Stimulated activated naive B cell treated with anti-CD40 and anti-IgM and Interleukin-4, amounts not matched to agents 10 μg/mL and 1 μg/mL and 100 μg/mL, for 72 hours (primary cell): Measurements from ENCODE around the gene FER1L5.

ENCODE experiments used
- ATAC-seq, 2 donors: fragments of 150-1000 bp; cut with Tn5 transposase; replicated peaks; 2 replicates each; pipeline ENCODE4 v1.10.0; 2021; ENCODE audit warnings: moderate library complexity in 1 of 2
- DNase-seq: peaks from one replicate; pipeline ENCODE4 v3.0.0; 2021
- H3K27ac Mint-ChIP-seq: one replicate; pipeline ENCODE4 v1.8.0; 2022; ENCODE audit warnings: mild to moderate bottlenecking, mixed read lengths
- H3K27me3 Mint-ChIP-seq, 2 donors: one replicate each; pipeline ENCODE4 v1.8.0; 2022; ENCODE audit warnings: mixed read lengths in 2 of 2
- H3K36me3 Mint-ChIP-seq, 2 donors: one replicate each; pipeline ENCODE4 v1.8.0; 2022; ENCODE audit warnings: mixed read lengths in 2 of 2, mild to moderate bottlenecking in 1 of 2
- H3K4me1 Mint-ChIP-seq, 2 donors: one replicate each; pipeline ENCODE4 v1.8.0; 2022; ENCODE audit warnings: mixed read lengths in 2 of 2, mild to moderate bottlenecking in 1 of 2
- H3K4me3 Mint-ChIP-seq, 2 donors: one replicate each; pipeline ENCODE4 v1.8.0; 2022; ENCODE audit warnings: mild to moderate bottlenecking in 2 of 2, mixed read lengths in 2 of 2, moderate library complexity in 1 of 2
- H3K9me3 Mint-ChIP-seq, 2 donors: one replicate each; pipeline ENCODE4 v1.8.0; 2022; ENCODE audit warnings: mixed read lengths in 2 of 2, mild to moderate bottlenecking in 1 of 2

FER1L5 gene

DNA sequence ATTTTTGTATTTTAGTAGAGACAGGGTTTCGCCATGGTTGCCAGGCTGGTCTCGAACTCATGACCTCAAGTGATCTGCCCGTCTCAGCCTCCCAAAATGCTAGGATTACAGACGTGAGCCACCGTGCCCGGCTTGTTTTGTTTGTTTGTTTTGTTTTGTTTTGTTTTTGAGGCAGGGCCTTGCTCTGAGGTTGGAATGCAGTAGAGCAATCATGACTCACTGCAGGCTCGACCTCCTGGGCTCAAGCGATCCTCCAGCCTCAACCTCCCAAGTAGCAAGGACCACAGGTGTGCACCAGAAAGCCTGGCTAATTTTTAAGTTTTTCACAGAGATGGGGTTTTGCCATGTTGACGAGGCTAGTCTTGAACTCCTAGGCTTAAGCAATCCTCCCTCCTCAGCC lies 109.2 kb downstream of the FER1L5 start:
- Mint-ChIP-seq H3K27ac (no peak overlapping the region), H3K4me1 (no peaks in the 10 kb centered on the region), H3K9me3 (no peaks in the 10 kb centered on the region), H3K27me3 (no peaks in the 10 kb centered on the region), H3K4me3 (no peak overlapping the region), H3K36me3 (no peaks in the 10 kb centered on the region)
- no peak for ATAC-seq
- DNase-seq, result no peak

DNA sequence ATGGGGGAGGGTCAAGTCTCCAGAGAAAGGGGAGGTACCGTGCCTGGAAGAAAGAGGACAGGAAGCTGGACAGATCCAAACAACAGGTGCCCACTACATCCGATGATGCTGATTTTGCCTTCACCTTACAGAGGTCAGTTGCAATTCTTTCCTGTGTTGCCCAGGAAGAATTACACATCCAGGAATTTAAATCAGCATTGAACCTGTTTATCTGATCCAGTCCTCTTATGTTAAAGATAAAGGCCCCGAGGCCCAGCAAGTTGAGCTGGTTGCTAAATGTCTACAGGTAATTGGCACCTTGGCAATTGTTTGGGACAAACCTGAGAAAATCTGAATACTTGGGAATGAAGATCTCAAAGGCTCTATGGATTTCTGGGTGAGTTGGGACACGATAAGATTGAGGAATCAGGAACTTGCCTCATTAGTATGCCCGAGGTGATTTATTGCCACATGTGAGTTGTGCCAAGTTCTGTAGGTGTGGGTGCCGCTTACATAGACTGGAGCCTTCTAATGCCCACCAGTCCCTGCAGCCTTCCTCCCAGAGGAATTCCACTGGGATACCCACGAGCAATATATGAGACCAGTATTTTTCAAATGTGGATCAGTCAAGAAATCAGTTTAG lies 111.2 kb downstream of the FER1L5 start:
- Mint-ChIP-seq H3K4me3 (no peak overlapping the region), H3K9me3 (no peaks in the 10 kb centered on the region), H3K36me3 (no peaks in the 10 kb centered on the region), H3K4me1 (no peaks in the 10 kb centered on the region), H3K27ac (no peak overlapping the region), H3K27me3 (no peaks in the 10 kb centered on the region)
- ATAC-seq (no peak), DNase-seq (no peak)

- H3K4me3 Mint-ChIP-seq, result no peak overlapping the region
- no peak for ATAC-seq
- H3K27ac Mint-ChIP-seq, result no peak overlapping the region
- no peaks in the 10 kb centered on the region for H3K36me3 Mint-ChIP-seq
- H3K27me3 Mint-ChIP-seq, result no peaks in the 10 kb centered on the region
- no peaks in the 10 kb centered on the region for H3K4me1 Mint-ChIP-seq
- no peaks in the 10 kb centered on the region for H3K9me3 Mint-ChIP-seq
- DNase-seq, result no peak
These were observed 111.8 kb downstream of the FER1L5 start for GRCh38 chr2:96754317-96754716.
